NCI-H2227 (cell line): ENCODE measurements around the gene IL1A.
A peak's percentile ranks its signal among the peaks of the same experiment; 100 is the strongest.
"Not testable (repeated sequence)": the region's sequence is repeated elsewhere in the genome, so short reads cannot be mapped to it uniquely, and the experiment has no call there.

ENCODE experiments used
- DNase-seq: peaks from one replicate; lab custom pipeline; 2025; ENCODE audit not compliant: unreplicated experiment; lab: John Stamatoyannopoulos, UW

The IL1A gene

DNA sequence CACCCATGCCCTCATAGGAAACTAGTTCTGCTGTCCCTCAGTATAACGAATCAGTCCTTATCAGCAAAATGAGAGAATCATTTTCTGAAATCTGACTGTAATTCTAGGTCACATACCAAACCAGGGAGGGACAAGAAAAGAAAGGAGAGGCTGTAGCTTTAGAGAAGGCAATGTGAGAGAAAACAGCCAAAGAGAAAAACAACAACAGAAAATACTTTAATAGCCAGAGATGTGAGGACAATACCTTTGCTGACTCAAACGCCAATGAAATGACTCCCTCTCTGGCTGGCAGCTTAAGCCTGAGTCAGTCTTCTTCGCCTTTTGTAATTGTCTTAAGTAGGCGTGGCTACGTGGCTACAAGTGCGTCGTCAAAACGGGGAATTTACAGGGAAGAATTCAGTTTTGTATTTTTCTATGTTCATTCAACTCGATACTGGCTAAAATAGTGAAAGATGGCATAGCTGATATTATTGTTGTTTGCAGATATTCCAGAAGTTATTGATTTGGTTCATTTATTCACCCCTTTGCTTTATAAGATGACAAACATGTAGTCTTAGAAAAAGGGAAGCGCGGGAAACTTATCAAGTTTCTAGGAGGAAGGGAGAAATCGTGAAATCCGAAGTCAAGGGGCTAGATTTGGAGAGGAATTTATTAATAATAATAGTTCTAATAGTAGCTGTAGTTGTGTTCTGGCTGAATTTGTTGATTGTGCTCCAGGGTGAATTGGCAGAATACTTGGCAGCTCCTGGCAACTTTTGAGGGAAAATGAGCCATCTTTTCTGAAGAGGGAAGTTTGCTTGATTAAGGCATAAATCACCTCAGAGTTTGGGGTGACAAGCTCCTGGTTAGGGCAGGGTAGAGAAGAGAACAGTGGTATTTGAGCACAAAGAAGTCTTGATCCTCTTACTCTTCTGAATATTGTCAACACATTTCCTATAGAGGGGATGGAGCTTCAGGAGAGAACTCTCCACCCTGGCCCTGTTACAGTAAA, at the start of gene IL1A:
Gene IL1A (minus strand): TSS at position 295 of the 991 bp plus-strand sequence. CDS start 723 bp downstream, outside the sequence.
- peak; percentile 48 for DNase-seq

DNA sequence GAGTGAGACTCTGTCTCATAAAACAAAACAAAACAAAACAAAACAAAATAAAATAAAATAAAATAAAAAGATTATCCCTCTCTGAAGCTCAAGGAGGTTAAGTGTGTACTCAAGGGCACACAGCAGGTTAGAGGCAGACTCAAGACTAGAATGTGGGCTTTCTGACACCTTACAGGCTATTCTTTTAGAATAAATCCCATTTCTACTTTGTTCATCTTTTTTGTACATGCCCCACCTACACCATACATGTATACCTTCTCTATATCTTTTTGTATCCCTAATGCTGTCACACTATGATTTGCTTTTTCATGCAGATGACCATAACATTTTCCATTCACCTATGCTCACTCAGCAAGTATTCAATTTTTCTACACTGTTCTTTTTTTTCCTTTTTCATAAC, 49.7 kb upstream of the IL1A start:
- DNase-seq = no peak

- DNase-seq = not testable (repeated sequence)
Measured at GRCh38 chr2:112833639-112833931, 49.3 kb upstream of the IL1A start.

DNA sequence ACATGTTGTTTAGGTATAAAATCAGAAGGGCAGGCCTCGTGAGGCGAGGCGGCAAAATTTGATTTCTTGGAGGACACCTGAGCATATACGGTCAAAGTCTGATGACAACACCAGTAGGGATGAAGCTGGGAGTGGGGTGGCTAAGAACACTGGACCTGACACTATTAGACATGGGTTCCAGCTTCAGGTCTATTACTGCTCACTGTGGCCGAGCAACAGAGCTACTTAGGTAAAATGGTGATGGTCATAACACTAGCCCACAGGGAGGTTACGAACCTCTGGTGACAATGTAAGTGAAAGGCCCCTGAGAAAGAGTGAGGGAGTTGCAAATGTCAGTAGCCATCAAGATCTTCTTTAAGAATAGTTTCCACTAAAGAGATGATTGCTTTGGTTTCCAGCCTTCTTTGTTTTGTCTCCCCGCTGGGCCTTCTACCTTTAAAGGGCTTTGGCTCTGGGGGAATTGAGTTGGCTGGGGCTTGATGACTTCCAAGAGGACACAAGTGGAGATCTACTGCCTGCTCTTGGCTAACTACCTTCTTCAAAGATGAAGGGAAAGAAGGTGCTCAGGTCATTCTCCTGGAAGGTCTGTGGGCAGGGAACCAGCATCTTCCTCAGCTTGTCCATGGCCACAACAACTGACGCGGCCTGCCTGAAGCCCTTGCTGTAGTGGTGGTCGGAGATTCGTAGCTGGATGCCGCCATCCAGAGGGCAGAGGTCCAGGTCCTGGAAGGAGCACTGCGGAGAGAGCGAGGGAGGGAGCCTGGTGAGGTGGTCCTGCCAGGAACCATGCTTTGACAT, 48.7 kb upstream of the IL1A start:
- DNase-seq = no peak

DNA sequence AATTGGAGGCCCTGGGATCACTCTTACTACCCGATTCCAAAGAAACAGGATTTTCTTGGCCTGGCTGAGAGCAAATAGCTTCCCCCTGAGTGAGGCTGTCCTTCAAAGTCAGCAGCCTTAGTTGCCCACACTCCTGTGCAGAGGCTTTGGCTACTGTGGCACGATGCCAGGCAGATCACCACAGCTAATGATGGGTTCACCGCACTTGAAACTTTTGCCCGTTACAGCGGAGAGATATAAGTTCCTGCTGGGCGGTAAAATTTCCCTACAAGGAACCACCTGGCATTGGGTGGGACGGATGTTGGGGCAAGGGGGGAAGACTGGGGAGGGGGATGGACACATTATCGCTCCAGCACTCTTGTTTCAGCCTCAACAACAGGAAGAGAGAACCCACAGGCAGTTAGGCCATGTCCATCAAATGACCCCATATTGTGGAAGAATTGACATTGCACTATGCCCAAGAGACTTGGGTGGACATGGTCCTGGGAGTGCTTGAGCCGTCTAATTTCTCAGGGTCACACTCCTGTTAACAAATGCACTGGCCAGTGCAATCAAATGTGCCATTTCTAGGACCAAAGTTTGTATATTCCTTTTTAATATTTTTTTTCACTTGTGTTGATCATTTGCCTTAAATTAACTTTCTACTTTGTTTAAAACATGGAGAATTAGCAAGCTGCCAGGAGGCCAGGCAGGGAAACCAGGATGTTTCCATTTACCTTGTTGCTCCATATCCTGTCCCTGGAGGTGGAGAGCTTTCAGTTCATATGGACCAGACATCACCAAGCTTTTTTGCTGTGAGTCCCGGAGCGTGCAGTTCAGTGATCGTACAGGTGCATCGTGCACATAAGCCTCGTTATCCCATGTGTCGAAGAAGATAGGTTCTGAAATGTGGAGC, 47.9 kb upstream of the IL1A start:
- no peak for DNase-seq

GRCh38 chr2:112831513-112831845, 47.2 kb upstream of the IL1A start:
- no peak for DNase-seq

DNA sequence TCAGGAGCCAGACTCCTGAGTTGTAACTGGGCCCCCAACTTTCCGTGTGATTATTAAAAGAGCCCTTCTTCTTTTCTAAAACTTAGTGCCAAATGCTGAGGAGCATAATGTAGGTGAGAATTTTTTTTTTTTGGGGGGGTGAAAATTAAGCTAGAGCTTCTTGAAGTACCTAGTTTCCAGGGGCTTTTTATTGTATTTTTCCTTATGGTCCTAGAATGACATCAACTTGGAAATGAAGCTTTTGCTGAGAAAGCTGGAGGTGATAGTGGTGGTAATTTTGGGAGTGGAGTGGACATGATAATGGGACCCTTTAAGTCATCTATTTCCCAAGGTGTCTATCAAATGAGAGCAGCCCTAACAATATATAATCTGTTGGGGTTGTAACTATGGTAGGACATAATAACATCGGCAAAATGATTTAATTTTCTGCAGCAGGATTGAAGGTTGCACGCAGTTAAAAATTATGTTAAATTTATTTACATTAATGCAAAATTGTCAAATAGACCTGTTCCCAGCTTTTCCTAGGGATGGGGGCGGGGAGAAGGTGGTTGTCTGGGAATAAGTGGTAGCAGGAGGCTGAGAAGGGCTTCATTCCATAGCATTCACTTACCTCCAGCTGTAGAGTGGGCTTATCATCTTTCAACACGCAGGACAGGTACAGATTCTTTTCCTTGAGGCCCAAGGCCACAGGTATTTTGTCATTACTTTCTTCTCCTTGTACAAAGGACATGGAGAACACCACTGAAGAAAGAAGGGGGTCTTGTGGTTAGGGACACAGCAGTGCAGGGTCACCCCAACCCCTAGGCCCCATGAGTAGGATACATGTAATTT, 46.6 kb upstream of the IL1A start:
- DNase-seq = no peak

DNA sequence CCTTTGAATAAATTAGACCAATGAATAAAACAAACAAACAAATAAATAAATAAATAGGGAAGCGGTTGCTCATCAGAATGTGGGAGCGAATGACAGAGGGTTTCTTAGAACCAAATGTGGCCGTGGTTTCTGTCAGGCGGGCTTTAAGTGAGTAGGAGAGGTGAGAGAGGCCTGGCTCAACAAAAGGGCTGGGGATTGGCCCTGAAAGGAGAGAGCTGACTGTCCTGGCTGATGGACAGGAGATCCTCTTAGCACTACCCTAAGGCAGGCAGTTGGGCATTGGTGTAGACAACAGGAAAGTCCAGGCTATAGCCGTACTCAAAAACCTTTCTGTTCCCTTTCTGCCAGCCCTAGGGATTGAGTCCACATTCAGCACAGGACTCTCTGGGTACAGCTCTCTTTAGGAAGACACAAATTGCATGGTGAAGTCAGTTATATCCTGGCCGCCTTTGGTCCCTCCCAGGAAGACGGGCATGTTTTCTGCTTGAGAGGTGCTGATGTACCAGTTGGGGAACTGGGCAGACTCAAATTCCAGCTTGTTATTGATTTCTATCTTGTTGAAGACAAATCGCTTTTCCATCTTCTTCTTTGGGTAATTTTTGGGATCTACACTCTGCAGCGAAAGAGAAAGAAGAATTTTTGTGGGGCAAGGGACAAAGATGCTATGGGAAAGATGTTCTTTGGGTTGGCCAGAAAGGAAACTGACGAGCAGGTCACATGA, 45.8 kb upstream of the IL1A start:
- no peak for DNase-seq

DNA sequence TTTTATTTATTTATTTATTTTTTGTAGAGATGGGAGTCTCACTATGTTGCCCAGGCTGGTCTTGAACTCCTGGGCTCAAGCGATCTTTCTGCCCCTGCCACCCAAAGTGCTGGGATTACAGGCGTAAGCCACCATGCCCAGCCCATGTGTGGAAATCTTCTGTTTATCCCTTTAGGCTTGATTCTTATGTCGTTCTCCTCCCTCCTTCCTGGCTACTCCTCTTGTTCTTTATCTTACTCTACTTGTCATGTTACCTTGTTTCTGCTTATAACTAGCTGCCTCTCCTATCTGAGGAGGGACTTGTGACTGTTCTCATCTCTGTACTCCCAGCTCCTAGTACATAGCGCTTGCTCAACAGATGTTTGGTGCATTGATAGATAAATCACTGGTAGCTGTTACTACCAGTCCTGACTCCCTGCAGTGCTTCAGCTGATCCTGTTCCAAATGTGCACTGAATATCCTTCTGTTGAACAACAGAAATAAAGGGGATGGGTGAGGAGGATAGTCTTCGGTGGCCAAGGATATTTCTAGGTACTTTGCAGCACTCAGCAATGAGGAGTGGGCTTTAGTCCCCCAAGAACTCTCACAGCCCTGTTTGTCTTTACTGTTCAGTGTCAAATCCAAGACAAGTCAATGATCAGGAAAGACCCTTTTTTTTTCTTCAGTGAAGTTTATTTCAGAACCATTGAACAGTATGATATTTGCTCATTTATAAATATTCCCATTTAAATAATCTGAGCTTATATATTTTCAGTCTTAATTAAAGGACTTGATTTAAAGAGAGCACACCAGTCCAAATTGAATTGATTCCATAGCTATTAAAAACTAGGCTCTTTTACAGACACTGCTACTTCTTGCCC, 45.0 kb upstream of the IL1A start:
- no peak for DNase-seq

DNA sequence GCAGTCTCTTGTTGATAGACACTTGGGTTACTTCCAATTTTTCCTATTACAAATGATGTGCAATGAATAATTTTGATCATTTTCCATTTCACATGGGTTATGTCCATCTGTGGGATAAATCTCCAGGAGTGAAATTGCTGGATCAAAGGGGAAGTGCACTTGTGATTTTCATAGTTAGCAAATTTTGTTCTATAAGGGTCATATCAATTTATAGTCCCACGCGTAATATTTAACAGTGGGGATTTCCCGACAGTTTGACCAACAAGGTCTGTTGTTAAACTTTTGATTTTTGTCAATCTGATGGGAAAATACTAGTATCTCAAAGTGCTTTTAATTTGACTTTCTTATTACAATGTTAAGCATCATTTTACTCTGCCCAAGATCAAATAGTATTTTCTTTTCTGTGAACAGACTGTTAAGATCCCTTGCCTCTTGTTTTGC, 44.0 kb upstream of the IL1A start:
- no peak for DNase-seq

- DNase-seq = no peak
Measured at GRCh38 chr2:112827604-112828185, 43.4 kb upstream of the IL1A start.

- no peak for DNase-seq
Measured at GRCh38 chr2:112827009-112827408, 42.7 kb upstream of the IL1A start.

DNA sequence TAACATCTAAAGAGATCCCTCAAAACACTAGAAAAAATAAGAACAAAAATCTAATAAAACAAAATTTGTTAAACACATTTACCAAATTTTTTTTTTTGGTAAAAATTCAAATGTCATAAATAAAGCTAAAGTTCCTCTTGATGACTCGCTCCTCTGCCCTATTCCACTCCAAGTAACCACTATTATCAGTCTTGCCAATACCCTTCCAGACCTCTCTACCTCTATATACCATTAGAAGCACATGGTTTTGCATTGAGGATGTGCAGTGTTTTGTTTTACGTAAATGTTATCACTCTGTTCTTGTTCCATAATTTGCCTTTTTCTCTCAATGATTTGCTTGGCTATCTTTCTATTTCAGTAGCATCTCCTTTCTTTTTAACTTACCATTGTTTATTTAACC, 41.4 kb upstream of the IL1A start:
- no peak for DNase-seq

DNA sequence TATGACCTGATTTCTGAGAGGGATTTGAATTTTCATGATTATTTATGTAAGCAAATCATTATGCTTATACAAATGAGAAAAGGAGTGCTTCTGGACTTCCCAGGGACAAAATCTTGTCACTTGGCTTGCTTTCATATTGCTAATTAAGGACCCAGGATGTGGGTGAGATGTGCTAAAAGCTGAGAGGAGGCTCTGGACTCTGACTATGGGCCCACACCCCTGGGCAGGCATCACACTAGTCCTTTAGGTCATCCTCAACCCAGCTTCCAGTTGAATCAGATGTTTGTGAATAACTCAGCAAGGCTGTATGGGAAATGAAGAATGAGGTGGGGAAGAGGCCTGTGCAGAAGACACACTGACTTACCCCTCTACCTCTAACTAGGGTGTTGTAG, 40.4 kb upstream of the IL1A start:
- no peak for DNase-seq

- no peak for DNase-seq
Measured at GRCh38 chr2:112821682-112822081, 37.4 kb upstream of the IL1A start.

GRCh38 chr2:112821142-112821541, 36.8 kb upstream of the IL1A start:
- DNase-seq = no peak

DNA sequence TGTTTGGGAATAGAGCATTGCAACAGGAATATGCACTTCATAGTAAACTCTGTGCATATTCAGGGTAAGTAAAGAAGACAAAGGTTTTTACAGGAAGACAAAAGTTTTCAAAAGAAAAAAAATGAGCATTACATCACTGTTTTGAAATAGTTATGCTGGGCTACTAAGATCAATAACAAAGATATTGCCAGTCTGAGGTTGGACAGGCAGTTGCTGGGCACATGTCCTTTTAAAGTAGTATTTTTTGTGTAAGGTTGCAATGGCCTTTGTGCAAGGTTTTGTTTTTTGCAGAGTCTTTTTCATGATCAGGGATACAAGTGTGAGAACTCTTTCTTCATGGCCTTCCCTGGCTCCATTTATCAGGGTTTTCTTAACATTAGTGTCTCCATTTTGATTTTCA, 36.0 kb upstream of the IL1A start:
- DNase-seq = no peak

GRCh38 chr2:112819081-112819480, 34.8 kb upstream of the IL1A start:
- no peak for DNase-seq
